GM19240 (cell line): ENCODE results near the gene FAM163B.
"Not testable (repeated sequence)": the region's sequence is repeated elsewhere in the genome, so short reads cannot be mapped to it uniquely, and the experiment has no call there.

ENCODE experiments used
- DNase-seq: peaks from one replicate; pipeline ENCODE4 v3.0.0; 2011; ENCODE audit warnings: low spot score; ENCODE audit not compliant: insufficient read length

The FAM163B gene

DNA sequence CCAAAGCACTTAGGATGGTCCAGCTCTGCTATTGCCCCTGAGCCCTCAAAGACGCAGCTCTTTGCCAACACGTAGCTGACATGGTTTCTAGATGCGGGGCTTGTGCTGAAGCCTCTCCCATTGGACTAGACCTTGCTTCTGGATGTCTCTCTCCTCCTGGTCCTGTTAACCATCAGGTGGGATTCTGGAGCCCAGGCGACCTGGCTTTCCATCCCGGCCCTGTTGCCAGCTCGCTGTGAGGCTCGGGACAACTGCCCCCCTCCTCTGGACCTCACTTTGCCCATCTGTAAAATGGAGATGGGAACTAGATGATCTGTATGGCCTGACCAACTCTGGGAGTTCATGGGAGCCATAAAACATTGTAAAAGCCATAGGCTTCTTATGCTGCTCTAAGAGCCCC lies 31.0 kb upstream of the FAM163B start:
- DNase-seq, result no peak

- no peak for DNase-seq
Observed at GRCh38 chr9:133639613-133640012, 30.4 kb upstream of the FAM163B start.

DNA sequence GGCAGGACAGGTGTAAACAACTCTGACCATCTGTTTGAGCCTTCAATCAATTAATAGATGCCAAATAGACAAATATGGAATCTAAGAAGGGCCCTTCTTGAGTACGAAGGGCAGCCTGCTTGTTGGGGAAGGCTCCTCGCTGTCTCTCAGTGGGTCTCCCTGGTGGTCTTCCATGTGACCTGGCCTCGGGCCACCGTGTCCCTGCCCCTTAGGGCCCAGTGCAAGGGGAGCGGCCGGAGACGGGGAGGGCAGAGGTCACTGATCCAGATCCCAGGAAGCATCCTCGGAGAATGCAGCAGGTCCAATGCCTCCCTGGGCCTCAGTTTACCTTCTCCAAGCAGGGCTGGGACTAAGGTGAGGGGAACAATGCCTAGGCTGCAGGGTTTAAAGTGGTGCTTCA lies 29.5 kb upstream of the FAM163B start:
- no peak for DNase-seq

DNA sequence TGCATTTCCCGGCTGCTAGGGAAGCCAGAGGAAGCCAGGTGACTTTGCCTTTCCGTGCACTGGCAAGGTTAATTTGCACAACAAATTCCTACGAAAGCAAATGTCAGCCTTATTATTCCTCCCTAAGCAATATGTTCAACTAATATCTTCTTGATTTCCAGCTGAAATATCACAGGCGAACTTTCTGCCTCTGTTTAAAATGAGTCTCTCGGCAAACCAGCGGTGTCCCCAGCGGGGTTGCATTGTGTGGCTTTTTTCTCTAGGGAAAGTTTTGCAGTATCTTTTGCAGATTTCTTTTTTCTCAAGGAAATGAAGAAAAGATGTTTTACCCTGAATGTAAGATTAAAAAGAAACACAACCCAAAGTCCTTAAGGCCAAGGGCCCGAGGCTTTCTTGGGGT lies 28.9 kb upstream of the FAM163B start:
- no peak for DNase-seq

DNA sequence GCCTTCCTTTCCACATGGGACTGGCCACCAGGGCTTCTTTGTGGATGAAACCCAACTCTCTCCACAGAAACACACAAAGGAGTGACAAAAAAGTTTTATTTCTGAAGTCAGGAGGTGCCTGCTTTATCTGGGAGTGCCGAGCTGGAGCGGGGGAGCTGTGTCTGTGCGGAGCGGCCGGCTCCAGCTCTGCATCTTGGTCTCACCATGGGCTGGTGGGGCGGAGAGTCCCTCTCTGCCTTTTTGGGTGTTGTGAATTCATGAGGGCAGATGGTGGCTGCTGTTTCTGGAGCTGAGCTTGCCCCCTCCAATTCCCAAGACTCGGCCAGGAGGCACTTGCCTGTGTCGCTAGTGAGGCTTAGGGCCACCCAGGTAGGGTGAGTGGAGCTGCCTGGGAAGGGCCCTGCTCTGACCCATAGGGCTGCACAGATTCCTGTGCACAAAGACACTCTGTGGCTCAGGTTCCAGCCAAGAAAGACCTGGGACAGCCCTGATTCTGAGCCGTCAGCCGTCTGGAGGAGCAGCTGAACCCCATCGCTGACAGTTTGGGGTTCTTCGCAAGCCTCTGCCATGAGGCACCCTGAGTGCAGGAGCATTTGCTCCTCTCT lies 28.4 kb upstream of the FAM163B start:
- DNase-seq, result no peak

DNA sequence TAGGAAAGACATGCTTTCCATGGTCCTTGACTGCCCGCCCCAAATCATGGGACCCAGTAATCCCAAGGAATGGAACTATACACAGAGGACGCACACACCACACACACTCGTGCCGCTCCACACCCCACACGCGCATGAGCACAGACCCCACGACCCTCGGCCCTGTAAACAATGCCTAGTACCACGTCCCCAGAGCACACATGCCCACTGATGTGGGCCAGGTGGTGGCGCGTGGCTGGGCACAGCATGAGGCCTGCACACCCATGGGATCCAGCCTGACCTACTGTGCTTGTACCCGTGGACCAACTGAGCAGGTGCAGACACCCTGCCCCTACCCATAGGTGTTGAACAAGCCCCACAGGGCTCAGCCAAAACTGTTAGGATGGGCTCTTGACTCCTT lies 27.7 kb upstream of the FAM163B start:
- DNase-seq, result no peak

GRCh38 chr9:133635533-133636531 lies 26.6 kb upstream of the FAM163B start, which contains the start of gene DBH:
Gene DBH, plus strand, starts transcription at chr9:133636363. Its CDS starts 9 bp downstream, at chr9:133636372.
- DNase-seq, result no peak

DNA sequence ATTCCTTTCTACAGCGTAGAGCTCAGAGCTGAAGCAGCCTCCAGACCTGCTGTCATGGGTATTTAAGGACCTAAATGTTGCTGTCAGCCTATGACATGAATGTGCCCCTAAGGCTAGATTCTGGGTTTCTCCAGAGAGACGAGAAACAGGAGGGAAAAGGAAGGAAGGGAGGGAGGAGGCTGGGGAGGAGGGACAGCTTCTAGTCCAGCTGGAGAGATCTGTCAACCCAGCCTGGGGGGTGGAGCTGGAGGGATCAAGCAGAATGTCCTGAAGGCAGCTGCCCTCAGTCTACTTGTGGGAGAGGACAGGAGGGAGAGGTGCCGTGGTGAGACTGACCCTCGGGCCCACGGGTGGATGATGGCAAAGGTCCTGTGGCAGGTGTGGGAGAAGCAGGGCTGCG lies 25.9 kb upstream of the FAM163B start:
- no peak for DNase-seq

DNA sequence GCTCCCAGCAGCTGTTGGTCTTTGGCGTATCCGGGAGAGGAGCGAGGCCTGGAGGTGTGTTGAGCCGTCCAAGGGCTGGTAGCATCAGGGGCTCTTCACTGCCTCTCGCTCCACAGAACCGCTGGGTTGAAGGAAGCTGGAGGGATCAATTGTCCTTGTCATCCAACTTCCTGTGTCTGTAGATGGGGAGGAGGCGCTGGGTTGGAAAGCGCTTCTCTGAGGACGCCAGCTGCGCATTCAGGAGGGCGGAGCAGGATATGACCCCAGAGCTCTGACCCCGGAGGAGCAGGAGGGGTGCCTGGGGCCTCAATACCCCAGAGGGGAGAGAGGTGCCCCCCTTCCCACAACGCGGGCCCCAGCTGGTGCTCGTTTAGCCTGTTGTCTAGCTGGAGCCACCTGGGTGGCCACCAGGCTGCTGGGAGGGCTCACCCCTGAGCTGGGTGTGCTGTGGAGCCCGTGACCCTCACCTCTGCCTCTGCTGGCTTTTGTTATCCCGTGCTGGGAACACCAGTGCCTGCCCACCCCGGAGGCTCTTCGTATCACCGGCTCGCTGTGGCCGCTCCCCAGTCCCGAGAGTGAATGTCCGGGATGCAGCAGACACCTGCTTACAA lies 25.0 kb upstream of the FAM163B start:
- no peak for DNase-seq

DNA sequence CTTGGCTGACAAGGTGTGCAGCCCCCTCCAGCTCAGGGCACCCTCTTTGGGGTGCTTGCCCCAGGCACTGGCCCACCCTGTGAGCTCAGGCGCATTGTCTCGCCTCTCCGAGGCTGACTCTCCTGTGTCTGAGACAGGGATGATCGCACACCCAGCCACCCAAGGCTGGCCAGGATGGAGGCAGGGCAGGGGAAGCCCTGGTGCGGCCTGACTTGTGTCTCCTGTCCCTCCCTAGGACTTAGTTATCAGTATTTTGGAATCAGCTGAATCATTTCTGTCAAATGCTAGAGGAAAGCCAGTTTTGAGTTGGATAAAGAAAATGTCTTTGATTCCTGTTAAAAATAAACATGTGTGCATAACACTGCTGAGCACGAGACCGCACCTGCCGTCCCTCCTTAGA lies 24.5 kb upstream of the FAM163B start:
- DNase-seq, result no peak

- DNase-seq, result no peak
Observed at GRCh38 chr9:133632806-133633680, 23.9 kb upstream of the FAM163B start.

GRCh38 chr9:133631111-133631510 lies 21.9 kb upstream of the FAM163B start:
- DNase-seq, result no peak

GRCh38 chr9:133629221-133630110 lies 20.3 kb upstream of the FAM163B start:
- DNase-seq, result no peak

DNA sequence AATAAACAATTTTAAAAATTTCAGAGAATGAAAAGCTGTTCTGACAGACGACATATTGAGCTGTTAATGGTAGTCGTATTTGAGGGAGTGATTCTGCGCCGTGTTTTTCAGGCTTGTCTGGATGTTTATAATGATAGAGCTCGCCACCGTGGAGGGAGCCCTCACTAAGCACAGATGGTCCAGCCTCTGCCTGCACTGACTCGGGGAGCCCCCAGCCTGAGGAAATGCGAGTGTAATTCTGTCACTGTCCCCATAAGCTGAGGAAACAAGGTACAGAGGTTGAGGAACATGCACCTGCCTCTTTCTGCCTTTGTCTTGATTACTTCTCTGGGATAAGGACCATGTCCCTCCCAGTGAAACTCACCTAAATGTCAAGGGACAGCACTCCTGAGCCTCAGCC lies 19.6 kb upstream of the FAM163B start:
- no peak for DNase-seq

GRCh38 chr9:133627341-133627740 lies 18.2 kb upstream of the FAM163B start:
- no peak for DNase-seq

- DNase-seq, result not testable (repeated sequence)
Observed at GRCh38 chr9:133626008-133626407, 16.8 kb upstream of the FAM163B start.

DNA sequence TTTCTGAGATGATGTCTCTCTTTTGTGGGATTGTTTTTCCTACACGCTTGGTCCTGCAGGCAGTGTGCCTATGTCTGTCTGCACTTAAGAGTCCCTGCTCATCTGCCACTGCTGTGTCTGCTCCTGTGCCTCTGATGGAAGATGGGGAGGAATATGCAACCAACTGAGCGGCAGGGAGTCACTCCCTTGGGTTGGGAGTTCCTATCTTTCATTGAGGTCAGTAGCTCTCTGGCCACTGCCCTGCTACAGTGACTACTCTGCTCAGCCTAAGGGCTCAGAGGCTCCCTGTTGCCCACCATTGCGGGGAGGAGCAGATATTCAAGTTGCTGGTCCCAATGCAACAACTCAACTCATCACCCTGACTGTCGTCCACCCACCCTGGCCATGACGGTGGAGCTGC lies 13.4 kb upstream of the FAM163B start:
- DNase-seq, result no peak

DNA sequence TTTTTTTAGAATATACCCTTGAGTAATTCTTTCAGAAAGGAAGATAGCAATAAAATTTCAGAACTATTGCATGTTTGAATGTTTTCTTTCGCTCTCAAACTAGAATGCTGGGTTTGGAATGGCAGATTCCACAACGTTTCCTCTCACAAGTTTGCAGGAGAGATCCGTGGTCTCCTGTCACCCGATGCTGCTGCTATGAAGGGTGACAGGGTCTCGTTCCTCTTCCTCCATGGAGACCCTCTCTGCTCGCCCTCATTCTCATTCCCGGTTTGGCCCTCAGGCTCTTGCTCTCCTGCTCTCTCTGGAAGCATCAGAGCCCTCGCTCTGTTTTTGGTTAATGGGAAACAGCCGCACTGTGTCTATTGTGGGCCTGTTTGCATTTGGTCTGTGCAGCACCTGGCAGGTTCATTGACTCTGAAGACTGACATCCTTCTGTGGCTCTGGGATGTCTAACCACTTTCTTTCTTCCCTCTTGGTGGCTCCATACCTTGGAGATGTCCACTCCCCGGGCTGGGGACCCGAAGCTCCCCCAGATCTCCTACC lies 12.6 kb upstream of the FAM163B start:
- DNase-seq, result no peak

- peak; percentile 49 for DNase-seq
Observed at GRCh38 chr9:133619791-133620190, 10.6 kb upstream of the FAM163B start.

DNA sequence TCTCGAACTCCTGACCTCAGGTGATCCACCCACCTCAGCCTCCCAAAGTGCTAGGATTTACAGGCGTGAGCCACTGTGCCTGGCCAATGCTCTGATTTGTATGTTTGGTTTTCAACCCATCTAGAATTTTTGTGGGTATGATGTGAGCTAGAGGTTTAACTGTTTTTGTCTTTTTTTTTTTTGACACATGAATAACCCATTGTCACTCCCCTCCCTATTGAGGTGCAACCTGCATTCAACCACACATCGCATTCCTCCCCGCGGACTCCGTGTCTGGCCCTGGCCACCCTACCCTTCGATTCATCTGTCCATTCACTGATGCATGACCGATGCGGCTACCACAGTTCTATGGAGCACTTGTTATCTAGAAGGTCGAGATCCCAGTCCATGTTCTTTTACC lies 9.5 kb upstream of the FAM163B start:
- no peak for DNase-seq
